SK-N-MC (cell line): ENCODE measurements around the gene UBE2U.
A peak's percentile ranks its signal among the peaks of the same experiment; 100 is the strongest.
"Not testable (repeated sequence)": the region's sequence is repeated elsewhere in the genome, so short reads cannot be mapped to it uniquely, and the experiment has no call there.

Experiments
- DNase-seq: peaks from one replicate; pipeline ENCODE4 v3.0.0-alpha.2; 2011; ENCODE audit warnings: low read depth, low spot score
- H3K27ac ChIP-seq: fragments of 200-600 bp; sonication (generic); 2 replicates; pipeline ENCODE4 v1.5.1; 2016; ENCODE audit warnings: mixed run types
- H3K36me3 ChIP-seq: fragments of 200-600 bp; sonication (generic); 2 replicates; pipeline ENCODE4 v1.6.1; 2017; ENCODE audit warnings: antibody characterized with exemption, low read length, mixed read lengths; ENCODE audit not compliant: insufficient read depth
- H3K4me3 ChIP-seq: fragments of 200-600 bp; sonication (generic); 2 replicates; pipeline ENCODE4 v1.5.1; 2016
- H3K9ac ChIP-seq: fragments of 200-600 bp; sonication (generic); 2 replicates; pipeline ENCODE4 v1.8.0; 2017; ENCODE audit warnings: mixed run types, mixed read lengths; ENCODE audit not compliant: insufficient read length
- H3K9me3 ChIP-seq: fragments of 200-600 bp; sonication (generic); 2 replicates; pipeline ENCODE4 v1.6.1; 2017; ENCODE audit warnings: low read depth, mild to moderate bottlenecking, antibody characterized with exemption, low read length, moderate library complexity, mixed read lengths
- EZH2 ChIP-seq: fragments of 200-600 bp; sonication (generic); IDR thresholded peaks from one replicate; pipeline ENCODE4 v1.6.1; 2017; ENCODE audit warnings: antibody characterized with exemption
- FOXP2 ChIP-seq: optimal IDR thresholded peaks from 2 replicates; pipeline ENCODE3; 2011; ENCODE audit warnings: mild to moderate bottlenecking, moderate library complexity; ENCODE audit not compliant: insufficient read depth; ENCODE audit errors: extremely low read length, control extremely low read depth
- POLR2AphosphoS5 ChIP-seq: IDR thresholded peaks from 2 replicates; pipeline ENCODE4 v1.6.1; 2012; ENCODE audit warnings: mild to moderate bottlenecking, low read depth, low read length, borderline replicate concordance

Gene UBE2U

DNA sequence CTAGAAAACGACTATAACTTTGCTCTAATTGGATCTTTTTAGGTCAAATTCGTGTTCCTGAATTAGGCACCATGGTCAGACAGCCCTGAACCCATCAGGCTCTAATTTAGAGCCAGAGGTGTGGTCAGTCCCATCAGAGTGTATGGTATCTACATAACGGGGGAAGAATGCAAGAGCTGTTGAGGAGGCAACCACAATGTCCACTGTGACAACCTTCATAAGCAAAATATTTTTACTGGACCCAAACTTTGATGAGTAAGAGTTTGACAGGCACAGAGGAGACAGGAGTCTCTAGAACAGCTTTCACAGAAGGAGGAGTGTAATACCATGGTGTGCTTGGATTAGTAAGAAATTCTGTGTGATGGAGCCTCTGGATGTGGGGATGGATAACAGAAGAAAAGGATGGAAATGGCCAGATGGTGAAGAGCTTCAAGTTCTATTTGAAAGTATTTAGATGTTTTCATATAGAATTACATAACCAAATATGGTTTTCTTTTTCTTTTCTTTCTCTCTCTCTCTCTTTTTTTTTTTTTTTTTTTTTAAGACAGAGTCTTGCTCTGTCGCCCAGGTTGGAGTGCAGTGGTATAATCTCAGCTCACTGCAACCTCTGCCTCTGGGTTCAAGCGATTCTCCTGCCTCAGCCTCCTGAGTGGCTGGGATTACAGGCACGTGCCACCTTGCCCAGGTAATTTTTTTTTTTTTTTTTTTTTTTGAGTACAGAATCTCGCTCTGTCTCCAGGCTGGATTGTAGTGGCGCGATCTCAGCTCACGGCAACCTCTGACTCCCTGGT is 24.9 kb downstream of the UBE2U start:
- no peaks in the 10 kb centered on the region for H3K36me3 ChIP-seq
- H3K27ac ChIP-seq, result no peak overlapping the region
- DNase-seq, result no peak
- H3K4me3 ChIP-seq, result no peak overlapping the region
- no peak overlapping the region for H3K9ac ChIP-seq
- TF ChIP-seq FOXP2 (no peak), EZH2 (no peak), POLR2AphosphoS5 (no peak)
- no peaks in the 10 kb centered on the region for H3K9me3 ChIP-seq

DNA sequence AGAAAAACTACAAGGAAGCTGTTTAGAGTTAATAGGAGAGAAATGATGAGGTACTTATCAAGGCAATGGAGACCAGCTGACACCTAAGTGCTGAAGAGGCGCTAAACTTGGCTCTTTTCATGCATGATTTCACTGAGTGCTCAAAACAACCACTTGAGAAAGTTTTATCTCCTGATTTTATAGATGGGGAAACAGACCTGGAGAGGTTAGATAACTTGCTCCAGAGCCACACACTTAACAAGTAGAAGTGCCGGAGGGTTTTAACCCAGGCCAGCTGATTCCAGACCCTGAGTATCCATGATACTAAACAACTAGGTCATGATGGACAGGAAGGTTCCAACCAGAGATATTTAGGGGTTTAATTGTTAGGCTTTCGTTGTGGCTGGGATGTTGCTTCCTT is 25.9 kb downstream of the UBE2U start:
- H3K36me3 ChIP-seq, result no peaks in the 10 kb centered on the region
- H3K4me3 ChIP-seq, result no peak overlapping the region
- H3K9me3 ChIP-seq, result no peaks in the 10 kb centered on the region
- DNase-seq, result no peak
- no peak overlapping the region for H3K9ac ChIP-seq
- TF ChIP-seq EZH2 (no peak), POLR2AphosphoS5 (no peak), FOXP2 (no peak)
- no peak overlapping the region for H3K27ac ChIP-seq

DNA sequence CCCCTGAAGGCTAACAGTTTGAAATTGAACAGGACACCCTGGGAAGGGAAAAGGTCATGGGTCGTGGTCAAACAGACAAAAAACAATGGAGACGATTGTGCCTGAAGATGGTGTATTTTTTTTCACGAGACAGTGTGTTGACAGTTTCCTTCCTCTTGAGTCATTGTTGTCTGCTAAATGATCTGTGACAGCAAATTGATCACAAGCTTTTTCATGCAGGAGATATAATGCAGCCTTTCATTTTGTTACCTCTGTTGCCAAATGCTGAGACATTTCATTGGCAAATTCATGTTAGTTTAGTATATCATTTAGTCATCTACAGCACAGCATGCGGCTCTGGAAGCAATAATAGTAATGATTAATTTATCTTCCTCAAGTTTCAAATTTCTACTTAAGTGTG is 27.7 kb downstream of the UBE2U start:
- H3K36me3 ChIP-seq, result no peaks in the 10 kb centered on the region
- no peak for DNase-seq
- no peak overlapping the region for H3K9ac ChIP-seq
- no peak for TF ChIP-seq POLR2AphosphoS5
- TF ChIP-seq EZH2, result no peak
- TF ChIP-seq FOXP2, result no peak
- H3K27ac ChIP-seq, result no peak overlapping the region
- H3K9me3 ChIP-seq, result no peaks in the 10 kb centered on the region
- H3K4me3 ChIP-seq, result no peak overlapping the region

DNA sequence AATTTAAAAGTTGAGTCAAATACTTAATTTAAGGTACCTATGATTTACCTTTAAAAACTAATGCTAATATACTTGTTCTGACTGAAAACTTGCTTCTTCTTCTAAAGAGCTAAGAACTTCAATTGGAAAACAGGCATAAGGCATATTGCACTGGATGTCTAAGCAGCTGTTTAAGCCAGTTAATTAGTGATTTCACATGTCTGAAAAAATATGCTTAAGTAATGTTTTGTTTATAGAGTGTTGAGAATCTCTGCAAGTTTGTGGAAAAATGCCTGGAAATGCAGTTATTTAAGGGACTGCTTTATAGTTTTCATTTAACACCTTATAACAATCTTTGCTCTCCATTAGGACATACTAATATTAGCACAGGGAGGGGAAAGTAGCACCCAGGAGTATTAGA is 28.2 kb downstream of the UBE2U start:
- H3K36me3 ChIP-seq, result no peaks in the 10 kb centered on the region
- DNase-seq, result no peak
- no peak overlapping the region for H3K9ac ChIP-seq
- no peaks in the 10 kb centered on the region for H3K9me3 ChIP-seq
- H3K4me3 ChIP-seq, result no peak overlapping the region
- no peak overlapping the region for H3K27ac ChIP-seq
- TF ChIP-seq POLR2AphosphoS5 (no peak), EZH2 (no peak), FOXP2 (no peak)

DNA sequence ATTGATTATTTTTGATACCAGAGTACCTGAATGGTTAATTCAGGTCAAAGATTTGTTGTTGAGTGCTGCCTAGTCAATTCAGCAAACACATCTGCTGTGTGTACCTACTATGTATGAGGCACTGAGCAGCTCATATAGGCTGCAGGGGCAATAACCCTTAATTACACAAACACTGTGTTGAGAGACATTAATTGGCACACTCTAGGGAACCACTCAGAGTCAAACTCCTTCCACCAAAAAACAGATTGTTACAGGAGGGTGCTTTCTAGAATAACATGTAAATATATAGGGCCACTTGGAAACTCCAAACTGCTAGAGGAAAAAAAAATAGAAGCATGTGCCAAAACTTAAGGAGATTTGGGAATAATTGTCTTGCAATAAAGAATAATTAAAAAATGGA is 31.3 kb downstream of the UBE2U start:
- H3K4me3 ChIP-seq, result no peak overlapping the region
- H3K36me3 ChIP-seq, result no peaks in the 10 kb centered on the region
- H3K9me3 ChIP-seq, result no peaks in the 10 kb centered on the region
- TF ChIP-seq EZH2 (no peak), FOXP2 (no peak), POLR2AphosphoS5 (no peak)
- no peak overlapping the region for H3K27ac ChIP-seq
- DNase-seq, result no peak
- H3K9ac ChIP-seq, result no peak overlapping the region

DNA sequence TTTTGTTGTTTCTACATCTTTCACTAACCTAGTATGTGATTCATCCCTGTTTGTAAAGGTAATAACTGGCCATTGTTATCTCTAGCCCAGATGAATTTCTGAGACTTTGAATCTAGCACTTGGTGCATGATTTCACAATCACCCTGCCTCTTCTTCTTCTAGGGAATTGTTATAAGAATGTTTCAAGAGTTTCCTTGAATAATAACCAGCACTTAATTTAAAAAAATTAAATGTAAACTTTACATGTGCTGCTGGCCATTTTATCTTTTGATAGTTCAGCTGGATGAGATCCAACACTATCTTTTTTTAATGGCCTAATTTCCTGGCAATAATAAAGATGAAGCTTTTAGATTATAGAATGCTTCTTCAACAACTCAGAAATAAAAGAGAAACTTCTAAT is 31.8 kb downstream of the UBE2U start:
- no peak overlapping the region for H3K27ac ChIP-seq
- H3K36me3 ChIP-seq, result no peaks in the 10 kb centered on the region
- no peak overlapping the region for H3K9ac ChIP-seq
- peak; percentile 40; the same call in 1 of the 2 replicates for TF ChIP-seq POLR2AphosphoS5
- no peak for TF ChIP-seq EZH2
- no peaks in the 10 kb centered on the region for H3K9me3 ChIP-seq
- no peak overlapping the region for H3K4me3 ChIP-seq
- DNase-seq, result no peak

DNA sequence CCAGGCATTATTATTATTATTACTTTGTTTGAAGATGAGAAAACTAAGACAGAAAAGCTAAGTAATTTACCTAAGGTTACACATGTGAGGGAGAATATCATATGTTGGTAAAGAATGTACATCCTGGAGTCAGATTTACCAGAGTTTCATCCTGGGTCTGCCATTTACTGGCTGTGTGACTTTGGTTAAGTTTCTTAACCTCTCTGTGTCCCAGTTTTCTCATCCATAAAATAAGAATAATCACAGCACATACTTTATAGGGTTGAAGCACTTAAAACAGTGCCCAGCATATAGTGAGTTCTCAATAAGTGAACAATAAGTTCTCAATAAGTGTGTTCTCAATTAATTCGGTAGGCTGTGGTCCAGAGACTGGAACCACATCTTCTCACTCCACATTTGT is 32.5 kb downstream of the UBE2U start:
- no peak overlapping the region for H3K27ac ChIP-seq
- H3K36me3 ChIP-seq, result no peaks in the 10 kb centered on the region
- H3K4me3 ChIP-seq, result 0 out of 2 replicates have a peak overlapping the region, but pooled peaks have one; percentile 6
- no peak for DNase-seq
- H3K9me3 ChIP-seq, result no peaks in the 10 kb centered on the region
- H3K9ac ChIP-seq, result no peak overlapping the region
- TF ChIP-seq FOXP2 (no peak), POLR2AphosphoS5 (no peak), EZH2 (no peak)

DNA sequence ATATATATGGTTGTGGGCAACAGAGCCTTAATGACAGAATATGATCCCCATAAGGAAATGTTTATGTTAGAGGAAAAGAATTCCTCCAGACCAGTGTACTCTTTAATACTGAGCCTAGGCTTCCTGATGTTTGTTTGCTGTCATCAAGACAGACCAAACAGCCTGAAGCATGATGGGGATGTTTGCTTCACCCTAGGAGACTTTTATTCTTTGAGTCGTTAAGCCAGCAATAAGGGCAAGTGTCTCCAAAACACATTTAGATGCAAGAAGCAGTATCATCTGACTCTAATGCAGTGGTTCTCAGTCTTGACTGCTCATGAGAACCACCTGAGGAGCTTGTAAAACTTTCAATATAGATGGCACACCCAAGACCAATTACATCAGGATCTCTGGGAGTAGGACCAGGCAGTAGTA is 33.1 kb downstream of the UBE2U start:
- Histone ChIP-seq H3K9ac (no peak overlapping the region), H3K27ac (no peak overlapping the region), H3K4me3 (no peak overlapping the region), H3K36me3 (no peaks in the 10 kb centered on the region), H3K9me3 (no peaks in the 10 kb centered on the region)
- no peak for DNase-seq
- TF ChIP-seq POLR2AphosphoS5 (no peak), FOXP2 (no peak), EZH2 (no peak)

DNA sequence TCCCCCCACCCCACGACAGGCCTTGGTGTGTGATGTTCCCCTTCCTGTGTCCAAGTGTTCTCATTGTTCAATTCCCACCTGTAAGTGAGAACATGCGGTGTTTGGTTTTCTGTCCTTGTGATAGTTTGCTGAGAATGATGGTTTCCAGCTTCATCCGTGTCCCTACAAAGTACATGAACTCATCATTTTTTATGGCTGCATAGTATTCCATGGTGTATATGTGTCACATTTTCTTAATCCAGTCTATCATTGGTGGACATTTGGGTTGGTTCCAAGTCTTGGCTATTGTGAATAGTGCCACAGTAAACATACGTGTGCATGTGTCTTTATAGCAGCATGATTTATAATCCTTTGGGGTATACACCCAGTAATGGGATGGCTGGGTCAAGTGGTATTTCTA is 36.1 kb downstream of the UBE2U start:
- H3K9me3 ChIP-seq, H3K27ac ChIP-seq, DNase-seq, H3K9ac ChIP-seq, H3K36me3 ChIP-seq, H3K4me3 ChIP-seq: not testable (repeated sequence)
